Adipocyte (in vitro differentiated cells): ENCODE measurements around the gene CDON.

Source experiments
- DNase-seq: peaks from one replicate; pipeline ENCODE4 v3.0.0-alpha.2; 2015; ENCODE audit warnings: low read depth
- H3K27me3 ChIP-seq: replicated peaks from 2 replicates; pipeline ENCODE4 v1.7.0; 2013; ENCODE audit warnings: mild to moderate bottlenecking, low read length, moderate library complexity; ENCODE audit not compliant: control insufficient read depth, insufficient read depth
- H3K36me3 ChIP-seq: 2 replicates; pipeline ENCODE4 v1.7.0; 2013; ENCODE audit warnings: low read length, mild to moderate bottlenecking, moderate library complexity; ENCODE audit not compliant: control insufficient read depth, insufficient read depth, severe bottlenecking
- H3K4me1 ChIP-seq: 2 replicates; pipeline ENCODE4 v1.7.0; 2013; ENCODE audit warnings: mild to moderate bottlenecking, low read length, moderate library complexity; ENCODE audit not compliant: control insufficient read depth, insufficient read depth
- H3K4me3 ChIP-seq: 2 replicates; pipeline ENCODE4 v1.7.0; 2013; ENCODE audit warnings: mild to moderate bottlenecking, low read length, moderate library complexity
- H3K9ac ChIP-seq: 2 replicates; pipeline ENCODE4 v1.7.0; 2013; ENCODE audit warnings: mild to moderate bottlenecking, low read length, moderate library complexity
- H3K9me3 ChIP-seq: 2 replicates; pipeline ENCODE4 v1.7.0; 2013; ENCODE audit warnings: mild to moderate bottlenecking, low read length, moderate library complexity; ENCODE audit not compliant: control insufficient read depth

CDON gene

DNA sequence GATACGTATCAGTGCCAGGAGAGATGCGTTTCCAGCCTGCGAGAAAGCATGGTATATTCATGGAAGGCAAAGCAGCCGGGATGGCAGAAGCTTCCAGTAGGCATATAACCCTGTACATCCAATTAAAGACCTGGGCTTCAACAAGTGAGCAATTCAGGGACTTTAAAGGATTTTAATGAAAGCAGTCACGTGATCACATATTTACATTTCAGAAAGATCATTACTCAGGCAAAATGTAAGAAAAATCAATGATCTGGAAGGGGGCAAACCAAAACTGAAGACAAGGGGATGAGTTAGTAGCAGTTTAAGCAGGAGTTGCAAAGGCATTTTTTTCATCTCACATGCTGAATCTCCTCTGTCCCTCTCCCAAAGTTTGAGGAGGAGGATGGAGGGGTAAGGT, 7.8 kb downstream of the CDON start:
- H3K27me3 ChIP-seq = no peaks in the 10 kb centered on the region
- no peak overlapping the region for H3K9ac ChIP-seq
- no peaks in the 10 kb centered on the region for H3K9me3 ChIP-seq
- peak overlapping the region; percentile 84 for H3K4me3 ChIP-seq
- peaks cover 14% of the 10 kb centered on the region for H3K36me3 ChIP-seq
- DNase-seq = no peak
- H3K4me1 ChIP-seq = peaks cover 74% of the 10 kb centered on the region

DNA sequence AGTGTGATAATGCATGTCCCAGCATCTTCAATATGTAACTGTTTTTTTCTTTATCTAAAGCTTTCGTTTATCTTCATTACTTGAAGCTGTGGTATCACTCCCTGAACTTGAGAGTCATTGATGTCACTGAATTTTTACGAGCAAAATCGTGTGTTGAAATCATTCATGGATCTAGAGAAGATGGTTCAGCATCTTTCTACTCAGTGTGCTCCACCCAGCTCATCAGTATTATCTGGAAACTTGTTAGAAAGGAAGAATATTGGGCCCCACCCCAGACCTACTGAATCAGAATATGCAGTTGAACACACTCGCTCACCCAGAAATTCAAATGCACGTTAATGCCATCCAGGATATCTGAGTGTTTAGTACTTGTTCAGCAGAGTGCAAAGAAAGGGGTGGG, 8.3 kb downstream of the CDON start:
- Histone ChIP-seq H3K4me3 (no peak overlapping the region), H3K9ac (no peak overlapping the region), H3K36me3 (peaks cover 14% of the 10 kb centered on the region), H3K27me3 (no peaks in the 10 kb centered on the region), H3K4me1 (peaks cover 74% of the 10 kb centered on the region), H3K9me3 (no peaks in the 10 kb centered on the region)
- no peak for DNase-seq

DNA sequence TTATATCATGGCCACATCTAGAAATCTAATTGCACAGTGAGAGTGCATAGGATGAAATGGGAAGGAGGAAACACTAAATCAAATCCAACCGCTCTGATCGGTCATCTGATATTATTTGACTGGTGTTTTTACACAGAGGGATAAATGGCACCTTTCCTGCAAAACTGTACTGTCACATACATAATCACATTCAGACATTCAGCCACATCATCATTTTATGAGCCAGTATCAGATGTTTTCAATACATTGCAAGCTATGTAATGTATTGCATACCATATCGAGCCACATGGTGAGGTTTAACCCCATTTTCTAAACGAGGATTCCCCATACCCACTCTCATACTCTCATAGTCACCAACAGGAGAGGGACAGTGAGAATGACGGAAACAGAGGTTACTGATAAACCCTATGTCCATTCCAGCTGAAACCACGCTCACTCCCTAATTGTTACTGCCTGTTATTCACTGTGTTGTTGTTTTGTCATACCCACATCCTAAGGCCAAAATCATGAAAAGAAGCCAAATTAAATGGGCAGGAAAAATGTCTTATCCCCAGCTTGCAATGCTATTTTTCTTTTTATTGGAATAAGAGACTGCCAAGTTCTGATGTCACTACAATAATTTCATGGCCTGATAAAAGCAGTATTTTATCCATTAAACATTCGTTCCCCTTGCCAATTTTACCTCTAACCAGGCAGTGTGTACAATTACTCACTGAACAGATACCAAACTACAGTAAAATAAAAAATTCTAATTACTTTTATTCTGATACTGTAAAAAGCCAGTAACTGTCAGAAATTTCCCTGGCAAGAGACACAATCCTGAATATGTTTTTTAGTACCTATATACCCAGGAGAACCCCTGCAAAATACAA, 9.0 kb downstream of the CDON start:
- Histone ChIP-seq H3K9ac (peak overlapping the region; percentile 35), H3K36me3 (peaks cover 14% of the 10 kb centered on the region), H3K9me3 (no peaks in the 10 kb centered on the region), H3K27me3 (no peaks in the 10 kb centered on the region), H3K4me1 (peaks cover 81% of the 10 kb centered on the region), H3K4me3 (peak overlapping the region; percentile 28)
- no peak for DNase-seq

DNA sequence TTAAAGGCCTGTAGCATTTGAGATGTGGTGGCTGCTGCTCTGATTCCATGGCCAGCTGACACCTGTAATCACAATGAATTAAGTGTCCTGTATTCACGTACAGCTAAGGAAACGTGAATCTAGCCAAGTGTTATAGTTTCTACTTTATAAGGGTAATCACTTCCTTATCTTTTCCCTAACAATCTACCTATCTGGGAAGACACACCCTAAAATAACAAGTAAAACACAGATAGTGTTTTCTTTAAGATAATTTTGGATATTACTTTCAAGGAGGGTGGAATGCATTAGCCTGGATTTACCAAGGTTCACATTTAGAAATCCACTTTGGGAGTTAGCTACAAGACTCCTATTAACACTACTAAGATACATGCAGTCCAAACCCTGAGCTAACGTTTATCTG, 11.5 kb downstream of the CDON start:
- H3K9me3 ChIP-seq = no peaks in the 10 kb centered on the region
- peak overlapping the region; percentile 66 for H3K4me3 ChIP-seq
- DNase-seq = no peak
- peaks cover 14% of the 10 kb centered on the region for H3K36me3 ChIP-seq
- H3K4me1 ChIP-seq = peaks cover 88% of the 10 kb centered on the region
- H3K9ac ChIP-seq = peak overlapping the region; percentile 71
- no peaks in the 10 kb centered on the region for H3K27me3 ChIP-seq

DNA sequence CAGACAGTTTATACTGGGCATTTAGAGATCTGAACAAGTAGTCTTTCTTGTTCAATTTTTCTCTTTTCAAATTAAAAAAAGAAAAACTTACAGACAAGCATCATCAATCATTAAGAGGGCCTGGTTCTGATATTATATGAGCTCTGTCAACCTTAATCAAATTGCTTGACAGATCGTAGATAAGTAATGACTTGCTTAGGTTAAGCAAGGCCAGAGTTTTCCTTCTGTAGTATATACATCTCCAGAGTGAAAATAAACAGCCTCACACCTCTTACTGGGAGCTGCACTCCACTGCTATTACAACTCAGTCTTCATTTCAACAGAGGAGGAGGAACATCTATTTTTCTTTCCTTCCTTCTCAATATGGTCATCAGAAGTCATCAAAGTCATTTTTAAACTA, 13.5 kb downstream of the CDON start:
- H3K9ac ChIP-seq = peak overlapping the region; percentile 71
- no peaks in the 10 kb centered on the region for H3K27me3 ChIP-seq
- H3K4me3 ChIP-seq = peak overlapping the region; percentile 66
- H3K4me1 ChIP-seq = peaks cover 69% of the 10 kb centered on the region
- H3K36me3 ChIP-seq = peaks cover 11% of the 10 kb centered on the region
- DNase-seq = no peak
- H3K9me3 ChIP-seq = no peaks in the 10 kb centered on the region

DNA sequence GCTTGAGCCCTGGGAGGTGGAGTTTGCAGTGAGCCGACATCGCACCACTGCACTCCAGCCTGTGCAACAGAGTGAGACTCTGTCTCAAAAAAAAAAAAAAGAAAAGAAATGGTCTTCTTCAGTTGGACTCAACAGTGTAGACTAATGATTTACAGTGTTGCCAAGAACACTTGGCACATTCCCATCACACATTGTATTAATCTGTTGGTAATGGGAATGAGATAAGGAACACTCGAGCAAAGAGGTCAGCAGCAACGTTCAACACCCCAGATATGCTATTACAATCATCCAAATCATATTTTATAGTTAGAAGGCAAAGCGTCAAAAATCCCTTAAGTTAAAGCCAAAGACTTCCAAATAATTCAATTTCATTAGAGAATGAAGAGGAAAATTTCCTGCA, 14.5 kb downstream of the CDON start:
- peaks cover 59% of the 10 kb centered on the region for H3K4me1 ChIP-seq
- peaks cover 20% of the 10 kb centered on the region for H3K36me3 ChIP-seq
- H3K27me3 ChIP-seq = no peaks in the 10 kb centered on the region
- H3K9me3 ChIP-seq = no peaks in the 10 kb centered on the region
- no peak overlapping the region for H3K4me3 ChIP-seq
- H3K9ac ChIP-seq = no peak overlapping the region
- no peak for DNase-seq

GRCh38 chr11:126046570-126047195, 16.0 kb downstream of the CDON start:
- H3K36me3 ChIP-seq = peaks cover 32% of the 10 kb centered on the region
- no peak overlapping the region for H3K4me3 ChIP-seq
- H3K9me3 ChIP-seq = no peaks in the 10 kb centered on the region

DNA sequence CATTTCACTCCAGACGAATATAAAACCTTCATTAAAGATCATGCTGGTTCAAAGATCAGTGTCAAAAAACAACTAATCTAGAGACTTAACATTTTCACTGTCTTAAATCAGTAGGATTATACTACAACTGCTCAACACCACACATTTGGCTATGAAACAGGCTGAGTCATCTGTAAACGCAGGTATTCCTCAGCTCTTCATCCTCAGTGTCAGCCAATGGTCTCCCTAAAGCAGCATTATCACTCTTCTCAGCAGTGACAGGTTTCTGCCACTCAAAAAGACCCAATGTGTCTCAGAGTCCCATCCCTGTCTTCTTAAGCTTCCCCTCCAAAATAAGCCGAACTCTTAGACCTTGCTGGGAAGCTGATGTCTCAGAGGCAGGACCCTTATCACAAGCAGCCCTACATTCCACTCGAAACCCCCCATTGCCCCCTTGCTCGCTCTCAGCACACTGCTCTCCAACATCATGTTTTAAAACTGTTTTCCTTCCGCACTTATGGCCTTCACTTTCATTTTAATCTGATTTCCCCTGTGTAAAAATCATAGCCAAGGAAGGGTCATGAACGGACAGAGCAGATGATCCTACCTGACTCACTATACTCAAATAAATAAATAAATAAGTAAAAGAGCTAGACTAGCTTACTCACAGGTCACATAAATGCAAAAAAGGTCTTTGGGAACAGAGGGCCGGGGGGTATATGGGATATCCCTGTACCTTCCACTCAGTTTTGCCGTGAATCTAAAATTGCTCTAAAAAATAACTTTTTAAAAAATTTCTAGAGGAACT, 23.0 kb downstream of the CDON start:
- H3K27me3 ChIP-seq = no peaks in the 10 kb centered on the region
- H3K36me3 ChIP-seq = peaks cover 35% of the 10 kb centered on the region
- H3K9me3 ChIP-seq = no peaks in the 10 kb centered on the region

More at GRCh38 chr11:126046570-126047195, 16.0 kb downstream of the CDON start:
- Histone ChIP-seq H3K27me3 (no peaks in the 10 kb centered on the region), H3K9ac (no peak overlapping the region), H3K4me1 (peaks cover 54% of the 10 kb centered on the region)
- no peak for DNase-seq

GRCh38 chr11:126035718-126036117, 26.9 kb downstream of the CDON start:
- no peak overlapping the region for H3K9ac ChIP-seq
- H3K4me3 ChIP-seq = peak overlapping the region; percentile 16
- no peak for DNase-seq
- no peaks in the 10 kb centered on the region for H3K9me3 ChIP-seq
- peaks cover 9% of the 10 kb centered on the region for H3K36me3 ChIP-seq
- H3K4me1 ChIP-seq = peaks cover 77% of the 10 kb centered on the region
- H3K27me3 ChIP-seq = no peaks in the 10 kb centered on the region

More for the DNA sequence above, 23.0 kb downstream of the CDON start:
- no peak for DNase-seq
- Histone ChIP-seq H3K9ac (peak overlapping the region; percentile 65), H3K4me1 (peaks cover 39% of the 10 kb centered on the region), H3K4me3 (peak overlapping the region; percentile 69)

DNA sequence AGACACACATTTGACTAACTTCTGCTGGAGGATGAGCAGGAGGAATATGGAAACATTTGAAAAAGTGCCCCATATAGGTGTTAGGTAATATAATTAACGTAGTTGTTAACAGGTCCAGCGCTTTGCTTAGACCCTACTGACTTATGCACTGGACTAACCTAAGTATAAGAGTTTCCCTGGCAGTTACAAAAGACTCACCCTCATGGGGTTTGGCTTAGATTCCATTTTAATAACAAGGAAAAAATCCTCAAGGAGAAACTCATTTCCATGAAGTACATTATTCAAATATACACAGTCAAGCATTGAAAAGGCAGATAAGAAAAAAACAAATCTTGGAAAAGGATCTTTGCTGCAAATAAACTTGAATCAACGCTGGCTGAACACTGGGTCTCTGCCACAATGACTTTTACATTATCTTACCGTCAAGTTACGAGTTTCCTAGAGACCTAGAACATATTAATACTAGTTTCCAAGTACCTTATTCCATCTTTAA, 27.7 kb downstream of the CDON start:
- Histone ChIP-seq H3K9me3 (no peaks in the 10 kb centered on the region), H3K36me3 (peaks cover 5% of the 10 kb centered on the region), H3K4me3 (peak overlapping the region; percentile 53), H3K9ac (peak overlapping the region; percentile 31), H3K4me1 (peaks cover 82% of the 10 kb centered on the region), H3K27me3 (no peaks in the 10 kb centered on the region)
- no peak for DNase-seq
